HEK293T (cell line): ENCODE measurements around the gene VPREB3.

Source experiments
- CTCF ChIA-PET: fragments of 350-600 bp; formaldehyde crosslinking; extraction: SDS; loops from one replicate; lab custom pipeline; 2021; ENCODE audit warnings: antibody characterized with exemption, inconsistent platforms; lab: Yijun Ruan, JAX
- POLR2A ChIA-PET: fragments of 350-600 bp; formaldehyde crosslinking; extraction: SDS; loops from one replicate; lab custom pipeline; 2020; ENCODE audit warnings: antibody characterized with exemption, inconsistent platforms; lab: Yijun Ruan, JAX
- DNase-seq: peaks from one replicate; pipeline ENCODE4 v3.0.0; 2012; ENCODE audit warnings: mixed read lengths; ENCODE audit errors: extremely low spot score
- ARNT ChIP-seq: fragments of 450-650 bp; IDR thresholded peaks from 2 replicates; pipeline ENCODE4 v1.6.1; 2017; ENCODE audit warnings: mild to moderate bottlenecking
- BHLHE40 ChIP-seq: fragments of 450-650 bp; IDR thresholded peaks from 2 replicates; pipeline ENCODE4 v1.6.1; 2016; ENCODE audit warnings: mild to moderate bottlenecking, moderate library complexity, borderline replicate concordance
- CTBP1 ChIP-seq: fragments of 450-650 bp; IDR thresholded peaks from 2 replicates; pipeline ENCODE4 v1.6.1; 2016; ENCODE audit warnings: borderline replicate concordance
- ELF4 ChIP-seq: fragments of 450-650 bp; IDR thresholded peaks from 2 replicates; pipeline ENCODE4 v1.6.1; 2017; ENCODE audit warnings: antibody characterized with exemption
- FOXA1 ChIP-seq: fragments of 450-650 bp; IDR thresholded peaks from 2 replicates; pipeline ENCODE4 v1.6.1; 2016; ENCODE audit warnings: mild to moderate bottlenecking
- FOXK2 ChIP-seq: fragments of 450-650 bp; IDR thresholded peaks from 2 replicates; pipeline ENCODE4 v1.6.1; 2016; ENCODE audit warnings: mild to moderate bottlenecking
- FOXM1 ChIP-seq: fragments of 450-650 bp; IDR thresholded peaks from 2 replicates; pipeline ENCODE4 v1.6.1; 2017; ENCODE audit warnings: mild to moderate bottlenecking, borderline replicate concordance
- HDGF ChIP-seq: fragments of 450-650 bp; IDR thresholded peaks from 2 replicates; pipeline ENCODE4 v1.6.1; 2017; ENCODE audit warnings: antibody characterized with exemption, borderline replicate concordance
- L3MBTL2 ChIP-seq: fragments of 450-650 bp; conservative IDR thresholded peaks from 2 replicates; pipeline ENCODE4 v1.6.1; 2016; ENCODE audit warnings: mild to moderate bottlenecking
- LEF1 ChIP-seq: fragments of 450-650 bp; IDR thresholded peaks from 2 replicates; pipeline ENCODE4 v1.6.1; 2017; ENCODE audit warnings: mild to moderate bottlenecking, borderline replicate concordance
- NFRKB ChIP-seq: fragments of 450-650 bp; IDR thresholded peaks from 2 replicates; pipeline ENCODE4 v1.6.1; 2016; ENCODE audit warnings: mild to moderate bottlenecking, moderate library complexity
- SP1 ChIP-seq: fragments of 450-650 bp; IDR thresholded peaks from 2 replicates; pipeline ENCODE4 v1.6.1; 2017
- SUZ12 ChIP-seq: fragments of 450-650 bp; IDR thresholded peaks from 2 replicates; pipeline ENCODE4 v1.6.1; 2016; ENCODE audit warnings: mild to moderate bottlenecking
- TARDBP ChIP-seq: fragments of 450-650 bp; IDR thresholded peaks from 2 replicates; pipeline ENCODE4 v1.6.1; 2016
- ZNF384 ChIP-seq: fragments of 450-650 bp; IDR thresholded peaks from 2 replicates; pipeline ENCODE4 v1.6.1; 2016
- TF ChIP-seq, protein P1 (sequence below): fragments of 450-650 bp; IDR thresholded peaks from 2 replicates; pipeline ENCODE4 v1.6.1; 2016

Gene VPREB3

DNA sequence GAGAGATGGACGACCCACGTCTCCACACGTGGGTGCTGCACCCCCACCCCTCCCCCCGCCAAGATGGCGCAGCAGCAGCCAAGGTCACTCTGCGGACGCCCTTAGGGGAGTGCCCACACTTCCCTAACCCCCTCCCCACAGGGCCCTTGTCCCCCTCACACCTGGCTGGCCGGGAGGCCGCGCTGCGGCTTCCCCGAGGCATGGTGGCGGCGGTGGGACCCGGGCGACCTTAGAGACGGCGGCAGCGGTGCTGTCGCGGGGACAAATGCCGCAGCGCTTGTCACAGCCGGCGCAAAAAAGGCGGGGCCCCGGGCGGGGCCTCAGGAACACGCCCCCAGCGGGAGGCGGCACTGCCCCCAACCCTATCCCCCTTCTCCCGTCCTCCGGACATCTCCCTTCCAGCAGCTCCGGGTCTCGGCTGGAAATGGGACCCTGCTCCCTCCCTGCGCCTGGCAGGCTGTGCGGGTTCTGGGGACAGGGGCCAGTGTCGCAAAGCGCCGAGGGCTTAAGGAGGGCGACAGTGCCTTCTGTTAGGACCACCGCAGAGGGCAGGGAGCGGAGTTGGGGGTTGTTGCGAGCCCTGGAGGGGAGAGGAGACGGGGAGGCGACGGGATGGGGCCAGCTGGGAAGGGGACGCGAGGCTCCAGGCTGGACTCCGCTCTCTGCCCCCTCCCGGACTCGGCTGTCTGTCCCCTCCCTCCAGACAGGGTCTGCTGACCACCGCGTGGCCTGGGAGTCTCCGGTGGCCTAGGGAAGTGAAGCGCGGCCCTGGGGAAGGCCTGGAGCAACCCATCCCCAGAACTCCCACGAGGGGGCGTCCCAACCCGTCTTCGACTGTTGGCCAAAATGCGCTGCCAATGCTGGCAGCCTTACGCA, 13.7 kb upstream of the VPREB3 start, which contains the start of gene CHCHD10:
Gene CHCHD10 (minus strand): TSS at position 300 of the 876 bp plus-strand sequence. CDS start 98 bp downstream, at position 202.
- CTCF ChIA-PET, result interaction anchor here (0.6 to 1.2 kb wide), 8 partner anchors 8 to 85 kb away, joined by 3 to 7 read pairs (median 3); no protein-coding TSS in a partner anchor
- TF ChIP-seq FOXK2 (no peak), HDGF (peak; percentile 99), ELF4 (no peak), L3MBTL2 (peak; percentile 69), FOXA1 (no peak), LEF1 (peak; percentile 33; the same call in 1 of the 2 replicates)
- DNase-seq, result peak; percentile 92
- POLR2A ChIA-PET, result interaction anchor here (0.8 to 2.6 kb wide), 16 partner anchors 9 to 126 kb away, joined by 3 to 19 read pairs (median 4); partner anchors contain the start of genes MIF, SLC2A11, VPREB3 and ZNF70

DNA sequence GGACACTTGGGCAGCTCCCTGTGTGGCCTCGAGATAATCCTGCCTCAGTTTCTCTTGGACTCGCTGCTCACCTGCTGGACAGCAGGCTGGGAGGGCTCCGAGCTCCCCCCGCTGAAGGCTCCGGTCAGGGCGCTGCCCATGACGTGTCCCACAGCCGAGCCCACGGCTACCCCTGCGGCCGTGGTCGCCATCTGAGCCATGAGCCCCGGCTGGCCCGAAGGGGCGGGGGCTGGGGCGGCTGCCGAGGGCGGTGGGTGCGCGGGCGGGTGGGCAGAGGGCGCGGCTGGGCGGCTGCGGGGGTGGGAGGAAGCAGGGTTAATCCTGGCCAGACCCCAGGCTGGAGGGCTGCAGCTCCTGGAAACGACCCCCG, 13.1 kb upstream of the VPREB3 start:
- CTCF ChIA-PET, result interaction anchor here (0.6 to 1.1 kb wide), 7 partner anchors 8 to 85 kb away, joined by 3 to 5 read pairs (median 3); no protein-coding TSS in a partner anchor
- POLR2A ChIA-PET, result interaction anchor here (0.6 to 2.6 kb wide), 18 partner anchors 8 to 204 kb away, joined by 3 to 19 read pairs (median 4); partner anchors contain the start of genes MIF, SLC2A11, VPREB3 and ZNF70

DNA sequence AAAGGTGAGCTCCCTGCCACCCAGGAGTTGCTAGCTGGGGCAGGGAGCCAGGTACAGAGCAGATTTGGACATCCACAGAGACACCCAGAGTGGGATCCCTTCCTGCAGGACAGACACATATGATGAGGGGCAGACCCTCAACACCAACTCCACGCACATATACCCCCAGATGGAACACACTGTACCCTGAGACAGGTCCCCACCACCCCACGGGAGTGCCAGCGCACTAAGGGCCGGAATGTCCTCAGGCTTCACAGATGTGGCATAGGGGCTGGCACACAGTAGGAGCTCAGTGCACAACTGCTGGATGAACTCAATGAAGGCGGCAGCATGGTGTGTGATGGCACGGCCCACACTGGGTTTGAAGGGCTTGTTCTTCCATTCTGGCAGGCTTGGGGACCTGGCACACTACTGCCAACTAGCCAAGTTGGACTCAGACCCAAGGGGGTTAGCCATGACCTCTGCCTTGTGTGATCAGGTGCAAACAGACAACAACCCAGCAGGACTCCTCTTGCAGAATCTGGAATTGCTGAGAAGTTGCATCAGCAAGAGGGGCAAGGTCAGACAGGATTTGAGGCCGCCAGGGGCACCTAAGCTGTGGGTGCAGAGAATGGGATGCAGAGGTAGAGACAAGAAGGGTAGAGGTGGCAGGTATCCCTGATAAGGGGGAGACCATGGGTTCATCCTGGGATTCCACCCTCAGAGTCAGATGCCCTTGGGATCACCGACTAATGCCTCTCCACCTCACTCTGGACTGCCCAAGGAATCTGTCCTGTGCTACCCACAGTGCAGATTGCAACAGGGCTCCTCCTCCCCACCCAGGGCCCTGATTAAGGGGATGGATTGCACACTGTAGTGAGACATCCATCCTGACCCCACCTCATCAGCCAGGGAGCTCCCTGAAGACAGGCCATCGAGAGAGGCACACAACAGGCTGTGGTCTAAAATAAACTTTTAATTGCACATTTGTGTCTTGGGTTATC, 11.0 kb upstream of the VPREB3 start:
- TF ChIP-seq FOXA1 (no peak), ZNF384 (no peak), BHLHE40 (no peak), HDGF (no peak), TARDBP (no peak), CTBP1 (no peak), ELF4 (no peak), SUZ12 (no peak), ARNT (no peak)
- TF ChIP-seq, protein P1, sequence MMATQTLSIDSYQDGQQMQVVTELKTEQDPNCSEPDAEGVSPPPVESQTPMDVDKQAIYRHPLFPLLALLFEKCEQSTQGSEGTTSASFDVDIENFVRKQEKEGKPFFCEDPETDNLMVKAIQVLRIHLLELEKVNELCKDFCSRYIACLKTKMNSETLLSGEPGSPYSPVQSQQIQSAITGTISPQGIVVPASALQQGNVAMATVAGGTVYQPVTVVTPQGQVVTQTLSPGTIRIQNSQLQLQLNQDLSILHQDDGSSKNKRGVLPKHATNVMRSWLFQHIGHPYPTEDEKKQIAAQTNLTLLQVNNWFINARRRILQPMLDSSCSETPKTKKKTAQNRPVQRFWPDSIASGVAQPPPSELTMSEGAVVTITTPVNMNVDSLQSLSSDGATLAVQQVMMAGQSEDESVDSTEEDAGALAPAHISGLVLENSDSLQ, result no peak
- ChIA-PET CTCF (no interaction called here), POLR2A (interaction anchor here (1.2 kb wide), 1 partner anchor 10 kb away, joined by 4 read pairs; no protein-coding TSS in a partner anchor)
- no peak for DNase-seq

More for the DNA sequence above, 13.1 kb upstream of the VPREB3 start:
- TF ChIP-seq FOXA1 (no peak), ARNT (no peak), FOXM1 (no peak), SUZ12 (no peak), BHLHE40 (no peak), ELF4 (no peak), FOXK2 (no peak), TARDBP (no peak), NFRKB (no peak), LEF1 (no peak), HDGF (no peak), L3MBTL2 (no peak), ZNF384 (no peak), SP1 (no peak), CTBP1 (no peak)
- TF ChIP-seq, protein P1, result no peak
- DNase-seq, result no peak

DNA sequence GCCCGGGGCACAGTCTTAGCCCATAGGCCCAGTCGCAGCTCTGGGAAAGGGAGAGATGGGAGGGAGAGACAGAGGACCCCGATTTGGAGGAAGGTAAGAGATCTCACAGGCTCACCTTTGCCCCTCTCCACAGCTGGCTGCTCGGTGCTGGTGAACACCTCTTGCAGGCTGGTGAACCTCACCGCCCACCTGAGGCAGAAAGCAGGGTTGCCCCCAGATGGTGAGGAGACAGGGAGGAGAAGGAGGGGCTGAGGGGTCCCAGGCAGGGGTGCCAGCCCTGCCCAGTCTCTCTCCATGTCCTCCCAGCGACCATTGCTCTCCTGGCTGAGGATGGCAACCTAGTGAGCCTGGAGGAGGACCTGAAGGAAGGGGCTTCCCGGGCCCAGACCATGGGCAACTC, 9.7 kb upstream of the VPREB3 start:
- TF ChIP-seq SUZ12 (no peak), ELF4 (no peak), FOXM1 (no peak), NFRKB (no peak), L3MBTL2 (no peak), FOXA1 (no peak), BHLHE40 (no peak), LEF1 (no peak), HDGF (no peak), SP1 (no peak)
- no peak for DNase-seq
- ChIA-PET POLR2A (interaction anchor here (1.2 to 3.0 kb wide), 2 partner anchors 9 to 13 kb away, joined by 3 to 14 read pairs; partner anchors contain the start of gene ZNF70), CTCF (no interaction called here)

DNA sequence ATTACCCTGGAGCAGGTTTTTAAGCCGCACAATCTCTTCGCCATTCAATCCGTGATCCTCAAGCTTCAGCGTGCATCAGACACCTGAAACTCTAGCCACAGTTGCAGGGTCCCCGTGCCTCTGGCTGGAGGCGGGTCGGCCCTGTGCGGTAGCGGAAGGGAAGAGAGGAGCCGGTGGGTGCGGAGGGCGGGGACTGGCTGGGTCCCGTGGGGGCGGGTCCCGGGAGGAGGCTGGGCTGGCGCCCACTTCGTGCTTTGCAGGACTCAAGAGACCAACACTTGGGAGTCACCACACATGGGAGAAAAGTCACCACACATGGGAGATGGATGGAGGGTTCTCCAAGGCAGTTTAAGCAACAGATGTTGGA, 9.3 kb upstream of the VPREB3 start:
- TF ChIP-seq HDGF (no peak), CTBP1 (no peak), SUZ12 (no peak), ZNF384 (no peak), BHLHE40 (no peak), ELF4 (no peak)
- TF ChIP-seq, protein P1, result no peak
- ChIA-PET CTCF (no interaction called here), POLR2A (interaction anchor here (1.2 to 3.0 kb wide), 3 partner anchors 8 to 94 kb away, joined by 3 to 14 read pairs (median 8); partner anchors contain the start of genes SLC2A11 and ZNF70)
- no peak for DNase-seq
